ENCODE results near the gene PIP5KL1. TPM values are rescaled to one million over a fixed set of nuclear protein-coding genes. Genes with fewer than 3 reads are reported as not detected.

PIP5KL1 gene
- total and polyA plus RNA-seq, 2 of the 8 experiments (the other 6 are each of a cell fraction or from before 2014, with no cell fraction given): 13.4 to 15.4 TPM

DNA sequence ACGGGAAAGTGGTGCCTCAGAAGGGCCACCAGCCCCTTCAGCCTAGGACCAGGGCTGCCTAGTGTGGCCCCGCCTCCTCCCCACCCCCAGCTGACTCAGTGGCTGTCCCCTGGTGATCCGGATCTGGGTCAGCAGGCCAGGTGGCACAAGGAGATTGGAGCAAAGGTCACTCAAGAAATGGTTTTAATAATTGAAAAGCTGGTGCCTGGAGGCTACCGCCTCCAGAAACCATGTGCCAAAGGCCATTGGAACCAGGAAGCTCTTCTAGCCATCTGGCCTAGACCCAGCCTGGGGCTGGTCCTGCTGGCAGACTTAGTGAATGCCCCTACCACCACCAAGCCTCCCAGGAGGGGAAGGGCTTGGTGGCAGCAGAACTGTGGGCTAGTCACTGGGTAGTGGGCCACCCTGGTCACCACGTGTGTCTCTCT, 15.2 kb downstream of the PIP5KL1 start:
- Histone ChIP-seq H3K79me2 (ENCODE audit: control insufficient read depth in 1 of 2, insufficient read depth in 2 of 2, low read length in 2 of 2) (no peaks in the 10 kb centered on the region), H3K23me2 (ENCODE audit: low read depth, low read length) (peaks cover 5% of the 10 kb centered on the region), H2AFZ (ENCODE audit: low read length) (no peak overlapping the region), H3K36me3 (ENCODE audit: control insufficient read depth in 2 of 4, insufficient read depth in 4 of 4, low read length in 3 of 4) (peaks cover 0 to 6% (median 0%) of the 10 kb centered on the region in 4 experiments; a peak in 1 of 8 replicates), H2BK15ac (ENCODE audit: low read length) (no peak overlapping the region), H3K4ac (replicated peaks; ENCODE audit: insufficient read length, low read depth, low read length) (no peak overlapping the region), H4K8ac (ENCODE audit: extremely low read depth, insufficient read depth, low read length) (no peak overlapping the region), H3K18ac (ENCODE audit: extremely low read depth, low read length) (no peak overlapping the region), H4K5ac (ENCODE audit: insufficient read length, low read depth, low read length) (no peak overlapping the region), H2BK120ac (replicated peaks; ENCODE audit: low read depth, low read length) (no peak overlapping the region), H3K4me3 (ENCODE audit: extremely low read depth in 1 of 4, insufficient read depth in 2 of 4, low read depth in 3 of 4, low read length in 4 of 4) (no peak overlapping the region), H4K91ac (replicated peaks; ENCODE audit: insufficient read length, low read length) (no peak overlapping the region), H3K23ac (ENCODE audit: insufficient read length) (no peak overlapping the region), H3K27ac (ENCODE audit: low read depth, low read length) (no peak overlapping the region), H3K56ac (replicated peaks; ENCODE audit: insufficient read length, low read depth, low read length) (no peak overlapping the region), H3K9me3 (ENCODE audit: insufficient read depth in 2 of 2, low read depth in 1 of 2, low read length in 1 of 2) (no peaks in the 10 kb centered on the region), H4K20me1 (replicated peaks in 1 of 2; ENCODE audit: control insufficient read depth in 1 of 2, insufficient read depth in 2 of 2, low read length in 2 of 2) (peaks cover 0 to 3% of the 10 kb centered on the region in 2 experiments), H3K9ac (replicated peaks in 1 of 4; ENCODE audit: extremely low read depth in 1 of 4, low read depth in 3 of 4, low read length in 3 of 4) (no peak overlapping the region), H3K27me3 (replicated peaks in 1 of 4; ENCODE audit: control insufficient read depth in 3 of 4, extremely low read depth in 1 of 4, insufficient read depth in 3 of 4, low read length in 3 of 4) (peaks cover 0 to 9% (median 8%) of the 10 kb centered on the region in 4 experiments; a peak in 5 of 7 replicates), H2BK5ac (ENCODE audit: low read depth, low read length) (no peak overlapping the region), H2BK12ac (ENCODE audit: low read depth, low read length) (no peak overlapping the region), H2BK20ac (ENCODE audit: low read length) (no peak overlapping the region), H3K79me1 (ENCODE audit: low read depth, low read length) (no peaks in the 10 kb centered on the region), H2AK5ac (ENCODE audit: low read depth, low read length) (no peak overlapping the region), H3K4me2 (ENCODE audit: insufficient read depth in 1 of 2, low read depth in 2 of 2, low read length in 2 of 2) (no peak overlapping the region; a peak in 1 of 4 replicates), H3K14ac (ENCODE audit: insufficient read length) (no peak overlapping the region), H3K4me1 (replicated peaks in 1 of 4; ENCODE audit: control insufficient read depth in 3 of 4, insufficient read depth in 4 of 4, low read length in 3 of 4) (peaks cover 4 to 8% (median 7%) of the 10 kb centered on the region in 4 experiments)
- CTCF ChIA-PET (ENCODE audit: partially characterized antibody): interaction anchor here (0.6 to 2.5 kb wide), 9 partner anchors 16 to 411 kb away, joined by 3 to 13 read pairs (median 4); partner anchors contain the start of gene ST6GALNAC6
- DNase-seq (ENCODE audit: low read depth in 1 of 2, low spot score in 2 of 2) (no peak), FAIRE-seq (no peak)
- POLR2A ChIA-PET (ENCODE audit: partially characterized antibody): interaction anchor here (0.6 to 3.7 kb wide), 6 partner anchors 8 to 120 kb away, joined by 3 to 16 read pairs (median 4); partner anchors contain the start of gene ST6GALNAC6
- 88% methylated on average over 4 of the region's 5 CpGs; no CpG with 5 or more reads in 1 of the 2 experiments for WGBS, 2 experiments (ENCODE audit: extremely low coverage in 1 of 2, insufficient coverage in 1 of 2, insufficient read length in 1 of 2, insufficient replicate concordance in 2 of 2, low coverage in 1 of 2, low lambda C conversion rate in 2 of 2, missing lambda C conversion rate in 1 of 2)
- TF ChIP-seq CBX5 (IDR thresholded peaks at IDR 0.05; ENCODE audit: low read depth, low read length) (no peak), KDM1A (IDR thresholded peaks at IDR 0.05; ENCODE audit: borderline replicate concordance, low read length) (no peak), JUN (IDR thresholded peaks at IDR 0.05; ENCODE audit: low read depth, low read length) (no peak), SIN3A (conservative IDR thresholded peaks at IDR 0.05 in 1 of 2, IDR thresholded peaks at IDR 0.05 in 1 of 2; ENCODE audit: low read depth in 1 of 2, low read length in 2 of 2) (no peak), FOSL1 (IDR thresholded peaks at IDR 0.05; ENCODE audit: insufficient read depth, low read depth, low read length) (no peak), TEAD4 (IDR thresholded peaks at IDR 0.05; ENCODE audit: low read depth, low read length) (no peak), MAFK (IDR thresholded peaks at IDR 0.05; ENCODE audit: low read depth, low read length) (no peak), RNF2 (IDR thresholded peaks at IDR 0.05; ENCODE audit: borderline replicate concordance, low read depth, low read length, missing control alignments, poor library complexity, severe bottlenecking) (no peak), CHD2 (IDR thresholded peaks at IDR 0.05; ENCODE audit: low read length) (no peak), HDAC6 (IDR thresholded peaks at IDR 0.05; ENCODE audit: low read depth, low read length) (no peak), TAF1 (IDR thresholded peaks at IDR 0.05; ENCODE audit: low read depth, low read length) (no peak), TCF12 (IDR thresholded peaks at IDR 0.05; ENCODE audit: low read depth, low read length) (no peak), BRCA1 (IDR thresholded peaks at IDR 0.05; ENCODE audit: low read depth, low read length) (no peak), GABPA (IDR thresholded peaks at IDR 0.05; ENCODE audit: borderline replicate concordance, insufficient read depth, low read length) (no peak)
